ENCODE measurements around the gene DPYD. TPM values are rescaled to one million over a fixed set of nuclear protein-coding genes. Genes with fewer than 3 reads are reported as not detected.
A peak's percentile ranks its signal among the peaks of the same experiment; 100 is the strongest.

The DPYD gene
- total RNA-seq, 1 experiment from 2014 or later: 8.1 TPM

GRCh38 chr1:97392701-97393100 lies 528.1 kb downstream of the DPYD start:
- H3K9me3 ChIP-seq (replicated peaks): no peaks in the 10 kb centered on the region
- no peaks in the 10 kb centered on the region for H3K36me3 ChIP-seq
- no peak overlapping the region for H3K4me3 ChIP-seq
- H3K27me3 ChIP-seq: no peaks in the 10 kb centered on the region
- H3K27ac ChIP-seq: no peak overlapping the region
- no peaks in the 10 kb centered on the region for H3K4me1 ChIP-seq
- no peak for DNase-seq

GRCh38 chr1:97385536-97386277 lies 535.1 kb downstream of the DPYD start:
- Histone ChIP-seq H3K27me3 (no peaks in the 10 kb centered on the region), H3K27ac (no peak overlapping the region), H3K36me3 (no peaks in the 10 kb centered on the region), H3K4me3 (no peak overlapping the region), H3K4me1 (no peaks in the 10 kb centered on the region), H3K9me3 (replicated peaks) (no peaks in the 10 kb centered on the region)
- peak in 1 of 2 experiments; percentile 17 for DNase-seq

- no peaks in the 10 kb centered on the region for H3K4me1 ChIP-seq
- H3K9me3 ChIP-seq (replicated peaks): no peaks in the 10 kb centered on the region
- no peaks in the 10 kb centered on the region for H3K36me3 ChIP-seq
- H3K27ac ChIP-seq: no peak overlapping the region
- no peaks in the 10 kb centered on the region for H3K27me3 ChIP-seq
- H3K4me3 ChIP-seq: no peak overlapping the region
- peak in 1 of 2 experiments; percentile 36 for DNase-seq
Observed at GRCh38 chr1:97384294-97384968, 536.4 kb downstream of the DPYD start.

- Histone ChIP-seq H3K4me1 (no peaks in the 10 kb centered on the region), H3K9me3 (replicated peaks) (no peaks in the 10 kb centered on the region), H3K27me3 (no peaks in the 10 kb centered on the region), H3K36me3 (no peaks in the 10 kb centered on the region), H3K4me3 (no peak overlapping the region), H3K27ac (no peak overlapping the region)
- no peak for DNase-seq
Observed at GRCh38 chr1:97383797-97384196, 537.0 kb downstream of the DPYD start.

GRCh38 chr1:97382206-97382605 lies 538.6 kb downstream of the DPYD start:
- Histone ChIP-seq H3K27ac (no peak overlapping the region), H3K27me3 (no peaks in the 10 kb centered on the region), H3K36me3 (no peaks in the 10 kb centered on the region), H3K4me3 (no peak overlapping the region), H3K9me3 (replicated peaks) (no peaks in the 10 kb centered on the region), H3K4me1 (no peaks in the 10 kb centered on the region)
- no peak for DNase-seq

- no peak for DNase-seq
- no peak overlapping the region for H3K4me3 ChIP-seq
- H3K9me3 ChIP-seq (replicated peaks): no peaks in the 10 kb centered on the region
- H3K27me3 ChIP-seq: no peaks in the 10 kb centered on the region
- H3K36me3 ChIP-seq: no peaks in the 10 kb centered on the region
- no peaks in the 10 kb centered on the region for H3K4me1 ChIP-seq
- H3K27ac ChIP-seq: no peak overlapping the region
Observed at GRCh38 chr1:97379387-97380075, 541.3 kb downstream of the DPYD start.

- no peaks in the 10 kb centered on the region for H3K9me3 ChIP-seq (replicated peaks)
- no peak overlapping the region for H3K27ac ChIP-seq
- H3K4me3 ChIP-seq: no peak overlapping the region
- DNase-seq: no peak
- H3K36me3 ChIP-seq: no peaks in the 10 kb centered on the region
- H3K27me3 ChIP-seq: no peaks in the 10 kb centered on the region
- no peaks in the 10 kb centered on the region for H3K4me1 ChIP-seq
Observed at GRCh38 chr1:97378596-97378995, 542.2 kb downstream of the DPYD start.

GRCh38 chr1:97377432-97378034 lies 543.3 kb downstream of the DPYD start:
- H3K27ac ChIP-seq: no peak overlapping the region
- no peaks in the 10 kb centered on the region for H3K36me3 ChIP-seq
- no peaks in the 10 kb centered on the region for H3K9me3 ChIP-seq (replicated peaks)
- no peak overlapping the region for H3K4me3 ChIP-seq
- no peaks in the 10 kb centered on the region for H3K27me3 ChIP-seq
- no peaks in the 10 kb centered on the region for H3K4me1 ChIP-seq
- no peak for DNase-seq

- no peak overlapping the region for H3K4me3 ChIP-seq
- no peaks in the 10 kb centered on the region for H3K9me3 ChIP-seq (replicated peaks)
- no peak overlapping the region for H3K27ac ChIP-seq
- no peaks in the 10 kb centered on the region for H3K27me3 ChIP-seq
- H3K36me3 ChIP-seq: no peaks in the 10 kb centered on the region
- no peak for DNase-seq
- no peaks in the 10 kb centered on the region for H3K4me1 ChIP-seq
Observed at GRCh38 chr1:97373000-97373399, 547.8 kb downstream of the DPYD start.

GRCh38 chr1:97372531-97372930 lies 548.3 kb downstream of the DPYD start:
- no peaks in the 10 kb centered on the region for H3K36me3 ChIP-seq
- no peaks in the 10 kb centered on the region for H3K27me3 ChIP-seq
- DNase-seq: no peak
- H3K27ac ChIP-seq: no peak overlapping the region
- H3K9me3 ChIP-seq (replicated peaks): no peaks in the 10 kb centered on the region
- no peaks in the 10 kb centered on the region for H3K4me1 ChIP-seq
- H3K4me3 ChIP-seq: no peak overlapping the region

- no peaks in the 10 kb centered on the region for H3K4me1 ChIP-seq
- no peak overlapping the region for H3K4me3 ChIP-seq
- no peaks in the 10 kb centered on the region for H3K27me3 ChIP-seq
- H3K27ac ChIP-seq: no peak overlapping the region
- H3K9me3 ChIP-seq (replicated peaks): no peaks in the 10 kb centered on the region
- no peaks in the 10 kb centered on the region for H3K36me3 ChIP-seq
- no peak for DNase-seq
Observed at GRCh38 chr1:97368296-97368695, 552.5 kb downstream of the DPYD start.

GRCh38 chr1:97366984-97367383 lies 553.9 kb downstream of the DPYD start:
- Histone ChIP-seq H3K27me3 (no peaks in the 10 kb centered on the region), H3K27ac (no peak overlapping the region), H3K9me3 (replicated peaks) (no peaks in the 10 kb centered on the region), H3K4me3 (no peak overlapping the region), H3K36me3 (no peaks in the 10 kb centered on the region), H3K4me1 (no peaks in the 10 kb centered on the region)
- DNase-seq: no peak

- no peak overlapping the region for H3K27ac ChIP-seq
- DNase-seq: no peak
- H3K9me3 ChIP-seq (replicated peaks): no peaks in the 10 kb centered on the region
- H3K27me3 ChIP-seq: no peaks in the 10 kb centered on the region
- H3K4me3 ChIP-seq: no peak overlapping the region
- no peaks in the 10 kb centered on the region for H3K36me3 ChIP-seq
- no peaks in the 10 kb centered on the region for H3K4me1 ChIP-seq
Observed at GRCh38 chr1:97365026-97365425, 555.8 kb downstream of the DPYD start.

- Histone ChIP-seq H3K4me3 (no peak overlapping the region), H3K27me3 (no peaks in the 10 kb centered on the region), H3K9me3 (replicated peaks) (0 out of 2 replicates have a peak, but pooled peaks cover under 1% of the 10 kb centered on the region), H3K27ac (no peak overlapping the region), H3K4me1 (no peaks in the 10 kb centered on the region), H3K36me3 (no peaks in the 10 kb centered on the region)
- DNase-seq: no peak
Observed at GRCh38 chr1:97364086-97364485, 556.7 kb downstream of the DPYD start.

- H3K9me3 ChIP-seq (replicated peaks): 0 out of 2 replicates have a peak, but pooled peaks cover 2% of the 10 kb centered on the region
- H3K4me1 ChIP-seq: no peaks in the 10 kb centered on the region
- no peak overlapping the region for H3K4me3 ChIP-seq
- no peaks in the 10 kb centered on the region for H3K27me3 ChIP-seq
- no peak overlapping the region for H3K27ac ChIP-seq
- no peaks in the 10 kb centered on the region for H3K36me3 ChIP-seq
- DNase-seq: no peak
Observed at GRCh38 chr1:97356309-97356708, 564.5 kb downstream of the DPYD start.

All from SJCRH30 (cell line).